ENCODE measurements around the gene KDR.

- TF ChIP-seq CTCF (IDR thresholded peaks at IDR 0.05) (no peak), JUND (IDR thresholded peaks at IDR 0.05) (no peak), MAX (IDR thresholded peaks at IDR 0.05; ENCODE audit: low read depth) (no peak), REST (IDR thresholded peaks at IDR 0.05; ENCODE audit: low read depth, low read length) (no peak), POLR2AphosphoS5 (IDR thresholded peaks at IDR 0.05; ENCODE audit: low read depth, low read length) (no peak), SMC3 (IDR thresholded peaks at IDR 0.05; ENCODE audit: low read depth, low read length) (no peak), RAD21 (IDR thresholded peaks at IDR 0.05; ENCODE audit: low read length) (no peak), FOXM1 (IDR thresholded peaks at IDR 0.05; ENCODE audit: low read depth) (no peak), GATA2 (CRISPR knock-in tag; IDR thresholded peaks at IDR 0.05) (no peak), YY1 (IDR thresholded peaks at IDR 0.05; ENCODE audit: low read depth) (no peak), TAF1 (IDR thresholded peaks at IDR 0.05; ENCODE audit: borderline replicate concordance, low read depth, low read length) (no peak)
Observed at GRCh38 chr4:55075376-55075775, 50.0 kb downstream of the KDR start.

Measured in SK-N-SH (cell line).